HG03139 (cell line): ENCODE results near the gene PHF2.

ENCODE experiments used
- ATAC-seq: cut with Tn5 transposase; IDR thresholded peaks from one replicate; pipeline ENCODE4 v1.9.1; 2021; ENCODE audit not compliant: unreplicated experiment

The PHF2 gene

GRCh38 chr9:93567271-93567959, 9.0 kb upstream of the PHF2 start:
- no peak for ATAC-seq

- no peak for ATAC-seq
Observed at GRCh38 chr9:93568169-93568568, 8.2 kb upstream of the PHF2 start.

- ATAC-seq: no peak
Observed at GRCh38 chr9:93569621-93570174, 6.7 kb upstream of the PHF2 start.

- no peak for ATAC-seq
Observed at GRCh38 chr9:93572221-93572620, 4.2 kb upstream of the PHF2 start.

- ATAC-seq: no peak
Observed at GRCh38 chr9:93572636-93573515, 3.5 kb upstream of the PHF2 start.

GRCh38 chr9:93573516-93573828, 2.9 kb upstream of the PHF2 start:
- ATAC-seq: no peak

- no peak for ATAC-seq
Observed at GRCh38 chr9:93574091-93574899, 2.1 kb upstream of the PHF2 start.

- no peak for ATAC-seq
Observed at GRCh38 chr9:93574900-93575795, 1.2 kb upstream of the PHF2 start.

GRCh38 chr9:93575796-93576257, 557 bp upstream of the PHF2 start:
- no peak for ATAC-seq

GRCh38 chr9:93577078-93577974, 942 bp downstream of the PHF2 start:
- ATAC-seq: no peak

GRCh38 chr9:93577975-93578682, 1.7 kb downstream of the PHF2 start:
- ATAC-seq: no peak

GRCh38 chr9:93578844-93579243, 2.5 kb downstream of the PHF2 start:
- no peak for ATAC-seq

GRCh38 chr9:93579711-93580516, 3.5 kb downstream of the PHF2 start:
- no peak for ATAC-seq

- ATAC-seq: no peak
Observed at GRCh38 chr9:93580654-93581380, 4.4 kb downstream of the PHF2 start.

GRCh38 chr9:93582115-93582514, 5.7 kb downstream of the PHF2 start:
- ATAC-seq: no peak

- no peak for ATAC-seq
Observed at GRCh38 chr9:93582550-93582949, 6.2 kb downstream of the PHF2 start.

GRCh38 chr9:93585259-93585658, 8.9 kb downstream of the PHF2 start:
- no peak for ATAC-seq
